CD14-positive monocyte (primary cell): ENCODE measurements around the gene ZBP1. TPM values are rescaled to one million over a fixed set of nuclear protein-coding genes. Genes with fewer than 3 reads are reported as not detected.

Experiments
- DNase-seq, 3 donors: peaks; one replicate each; pipeline ENCODE4 v3.0.0-alpha.2; 2011 to 2022
- H2AFZ ChIP-seq: 2 replicates; pipeline ENCODE4 v1.6.0; 2012; ENCODE audit warnings: mild to moderate bottlenecking, low read depth, low read length, inconsistent platforms; ENCODE audit not compliant: insufficient read depth, poor library complexity, severe bottlenecking
- H3K27ac ChIP-seq, 2 donors: 1 replicate in 1 of 2; 2 replicates in 1 of 2; pipeline ENCODE4 v1.5.1; 2012 to 2013; ENCODE audit warnings: low read length in 2 of 2, control low read depth in 1 of 2, inconsistent platforms in 1 of 2, low read depth in 1 of 2, mild to moderate bottlenecking in 1 of 2
- H3K27me3 ChIP-seq, 2 donors: one replicate each; pipeline versions ENCODE4 v1.6.0 to v1.6.1; 2011 to 2013; ENCODE audit warnings: low read length in 2 of 2; ENCODE audit not compliant: control insufficient read depth in 2 of 2, insufficient read depth in 2 of 2
- H3K36me3 ChIP-seq, 2 donors: replicated peaks in 1 of 2; 1 replicate in 1 of 2; 2 replicates in 1 of 2; pipeline versions ENCODE4 v1.5.1 to v1.6.1; 2012 to 2013; ENCODE audit warnings: low read length in 2 of 2, control low read depth in 1 of 2, inconsistent platforms in 1 of 2, mild to moderate bottlenecking in 1 of 2; ENCODE audit not compliant: insufficient read depth in 2 of 2, control insufficient read depth in 1 of 2
- H3K4me1 ChIP-seq, 2 donors: 1 replicate in 1 of 2; 2 replicates in 1 of 2; pipeline versions ENCODE4 v1.5.1 to v1.6.1; 2012 to 2013; ENCODE audit warnings: low read length in 2 of 2, control low read depth in 1 of 2, inconsistent platforms in 1 of 2, mild to moderate bottlenecking in 1 of 2, moderate library complexity in 1 of 2; ENCODE audit not compliant: insufficient read depth in 2 of 2, control insufficient read depth in 1 of 2
- H3K4me2 ChIP-seq: replicated peaks from 2 replicates; pipeline ENCODE3; 2012; ENCODE audit warnings: low read length, moderate library complexity, mild to moderate bottlenecking; ENCODE audit not compliant: poor library complexity, severe bottlenecking; ENCODE audit errors: extremely low read depth
- H3K4me3 ChIP-seq, 3 experiments: fragments of 200-600 bp in 1 of 3; sonication (generic) in 1 of 3; replicated peaks in 1 of 3; 1 replicate in 2 of 3; 2 replicates in 1 of 3; pipeline ENCODE4 v1.5.1; 2011 to 2013; ENCODE audit warnings: low read length in 3 of 3, mild to moderate bottlenecking in 3 of 3, control low read depth in 2 of 3, low read depth in 2 of 3, inconsistent platforms in 1 of 3, moderate library complexity in 1 of 3
- H3K79me2 ChIP-seq: 2 replicates; pipeline ENCODE4 v1.6.0; 2012; ENCODE audit warnings: mild to moderate bottlenecking, control low read depth, inconsistent platforms, low read length, moderate library complexity; ENCODE audit not compliant: insufficient read depth
- H3K9ac ChIP-seq: 2 replicates; pipeline ENCODE4 v1.6.0; 2017; ENCODE audit warnings: low read length, mild to moderate bottlenecking; ENCODE audit not compliant: insufficient read depth, poor library complexity, severe bottlenecking
- H3K9me3 ChIP-seq, 2 donors: replicated peaks in 1 of 2; 1 replicate in 1 of 2; 2 replicates in 1 of 2; pipeline versions ENCODE4 v1.5.1 to v1.6.1; 2012 to 2013; ENCODE audit warnings: low read length in 2 of 2, control low read depth in 1 of 2; ENCODE audit not compliant: control insufficient read depth in 1 of 2, insufficient read depth in 1 of 2
- H4K20me1 ChIP-seq: 2 replicates; pipeline ENCODE4 v1.6.0; 2012; ENCODE audit warnings: mild to moderate bottlenecking, low read length, control low read depth, moderate library complexity; ENCODE audit not compliant: insufficient read depth
- H3K27ac Mint-ChIP-seq, 7 donors: one replicate each; pipeline ENCODE4 v1.8.0; 2020; ENCODE audit warnings: mild to moderate bottlenecking in 7 of 7, mixed read lengths in 7 of 7, moderate library complexity in 6 of 7, inconsistent platforms in 2 of 7
- H3K27me3 Mint-ChIP-seq, 3 donors: one replicate each; pipeline ENCODE4 v1.8.0; 2021 to 2022; ENCODE audit warnings: low read depth in 3 of 3, mild to moderate bottlenecking in 3 of 3, mixed read lengths in 3 of 3, moderate library complexity in 3 of 3, inconsistent platforms in 1 of 3
- H3K36me3 Mint-ChIP-seq, 2 donors: one replicate each; pipeline ENCODE4 v1.8.0; 2020; ENCODE audit warnings: mixed read lengths in 2 of 2, inconsistent platforms in 1 of 2, mild to moderate bottlenecking in 1 of 2
- H3K4me1 Mint-ChIP-seq: one replicate; pipeline ENCODE4 v1.8.0; 2020; ENCODE audit warnings: mild to moderate bottlenecking, mixed read lengths
- H3K4me3 Mint-ChIP-seq, 2 donors: one replicate each; pipeline ENCODE4 v1.8.0; 2020; ENCODE audit warnings: mild to moderate bottlenecking in 2 of 2, mixed read lengths in 2 of 2, moderate library complexity in 1 of 2
- H3K9me3 Mint-ChIP-seq, 7 donors: one replicate each; pipeline ENCODE4 v1.8.0; 2020 to 2022; ENCODE audit warnings: mixed read lengths in 7 of 7, mild to moderate bottlenecking in 6 of 7, moderate library complexity in 6 of 7, inconsistent platforms in 2 of 7
- WGBS: methylation state at CpG from one replicate; pipeline ENCODE4 v1.1.5; 2013; ENCODE audit warnings: missing lambda C conversion rate; ENCODE audit not compliant: insufficient coverage; 5-methylcytosine and 5-hydroxymethylcytosine counted together
- intact Hi-C, 2 donors: fragments of 100-400 bp; cut with micrococcal nuclease; formaldehyde crosslinking; loops; one replicate each; pipeline versions ENCODE4 v1.15.0 to v1.15.1; 2023
- polyA plus RNA-seq, 3 donors: library from polyadenylated mRNA; depleted of rRNA in 1 of 3; unstranded in 2 of 3; stranded (reverse) in 1 of 3; fragments of 300-500 nt in 2 of 3; fragments of >200 nt in 1 of 3; fragmentation: Illumina TruSeq in 2 of 3; gene quantifications; 1 replicate in 2 of 3; 2 replicates in 1 of 3; pipeline ENCODE4 v1.2.3, GENCODE V29; 2012 to 2021
- TF ChIP-seq, protein P1 (sequence below): fragments of 200-600 bp; IDR thresholded peaks from one replicate; pipeline ENCODE4 v1.8.0; 2022; ENCODE audit warnings: antibody characterized with exemption, mild to moderate bottlenecking

Gene ZBP1
- polyA plus RNA-seq, 3 donors = 2.8 to 25.9 (median 3.0) TPM

DNA sequence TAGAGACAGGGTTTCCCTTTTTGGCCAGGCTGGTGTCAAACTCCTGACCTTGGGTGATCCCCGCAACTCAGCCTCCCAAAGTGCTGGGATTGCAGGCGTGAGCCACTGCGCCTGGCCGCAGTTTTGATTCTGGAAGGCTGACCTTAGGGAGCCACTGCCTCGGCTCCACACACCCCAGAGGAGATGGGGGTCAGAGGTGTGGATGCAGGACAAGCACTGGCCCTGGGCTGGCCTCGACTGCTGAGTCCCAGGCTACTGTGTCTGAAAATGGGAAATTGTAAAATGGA is 1.5 kb downstream of the ZBP1 start:
- no peaks in the 10 kb centered on the region for H3K9me3 ChIP-seq
- Mint-ChIP-seq H3K4me1 (peaks cover 55% of the 10 kb centered on the region), H3K27ac (peak overlapping the region; percentile 89 to 95 (median 94)), H3K36me3 (peaks cover 5 to 31% of the 10 kb centered on the region in 2 donors), H3K9me3 (peaks cover 0 to 3% (median 0%) of the 10 kb centered on the region in 7 donors), H3K27me3 (peaks cover 2 to 15% (median 15%) of the 10 kb centered on the region in 3 donors), H3K4me3 (peak overlapping the region; percentile 77 to 90)
- WGBS = 48% methylated on average over 5 of the region's 6 CpGs
- H3K4me3 ChIP-seq = peak overlapping the region in 2 of 3 experiments; percentile 13 to 70
- no peaks in the 10 kb centered on the region for H3K79me2 ChIP-seq
- peak overlapping the region; percentile 44 for H3K9ac ChIP-seq
- intact Hi-C loops = loop anchor here in 1 of 2 donors (2.0 kb wide), 1 partner anchor 16 kb away; no protein-coding TSS in a partner anchor
- TF ChIP-seq, protein P1, sequence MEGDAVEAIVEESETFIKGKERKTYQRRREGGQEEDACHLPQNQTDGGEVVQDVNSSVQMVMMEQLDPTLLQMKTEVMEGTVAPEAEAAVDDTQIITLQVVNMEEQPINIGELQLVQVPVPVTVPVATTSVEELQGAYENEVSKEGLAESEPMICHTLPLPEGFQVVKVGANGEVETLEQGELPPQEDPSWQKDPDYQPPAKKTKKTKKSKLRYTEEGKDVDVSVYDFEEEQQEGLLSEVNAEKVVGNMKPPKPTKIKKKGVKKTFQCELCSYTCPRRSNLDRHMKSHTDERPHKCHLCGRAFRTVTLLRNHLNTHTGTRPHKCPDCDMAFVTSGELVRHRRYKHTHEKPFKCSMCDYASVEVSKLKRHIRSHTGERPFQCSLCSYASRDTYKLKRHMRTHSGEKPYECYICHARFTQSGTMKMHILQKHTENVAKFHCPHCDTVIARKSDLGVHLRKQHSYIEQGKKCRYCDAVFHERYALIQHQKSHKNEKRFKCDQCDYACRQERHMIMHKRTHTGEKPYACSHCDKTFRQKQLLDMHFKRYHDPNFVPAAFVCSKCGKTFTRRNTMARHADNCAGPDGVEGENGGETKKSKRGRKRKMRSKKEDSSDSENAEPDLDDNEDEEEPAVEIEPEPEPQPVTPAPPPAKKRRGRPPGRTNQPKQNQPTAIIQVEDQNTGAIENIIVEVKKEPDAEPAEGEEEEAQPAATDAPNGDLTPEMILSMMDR = no peak
- H3K36me3 ChIP-seq = peaks cover 2 to 17% of the 10 kb centered on the region in 2 donors
- H4K20me1 ChIP-seq = no peaks in the 10 kb centered on the region
- peaks cover 40 to 45% of the 10 kb centered on the region in 2 donors for H3K4me1 ChIP-seq
- peak overlapping the region; percentile 82 to 85 for H3K27ac ChIP-seq
- H2AFZ ChIP-seq = peak overlapping the region; percentile 67
- H3K4me2 ChIP-seq = peak overlapping the region; percentile 76
- no peaks in the 10 kb centered on the region for H3K27me3 ChIP-seq
- no peak for DNase-seq

DNA sequence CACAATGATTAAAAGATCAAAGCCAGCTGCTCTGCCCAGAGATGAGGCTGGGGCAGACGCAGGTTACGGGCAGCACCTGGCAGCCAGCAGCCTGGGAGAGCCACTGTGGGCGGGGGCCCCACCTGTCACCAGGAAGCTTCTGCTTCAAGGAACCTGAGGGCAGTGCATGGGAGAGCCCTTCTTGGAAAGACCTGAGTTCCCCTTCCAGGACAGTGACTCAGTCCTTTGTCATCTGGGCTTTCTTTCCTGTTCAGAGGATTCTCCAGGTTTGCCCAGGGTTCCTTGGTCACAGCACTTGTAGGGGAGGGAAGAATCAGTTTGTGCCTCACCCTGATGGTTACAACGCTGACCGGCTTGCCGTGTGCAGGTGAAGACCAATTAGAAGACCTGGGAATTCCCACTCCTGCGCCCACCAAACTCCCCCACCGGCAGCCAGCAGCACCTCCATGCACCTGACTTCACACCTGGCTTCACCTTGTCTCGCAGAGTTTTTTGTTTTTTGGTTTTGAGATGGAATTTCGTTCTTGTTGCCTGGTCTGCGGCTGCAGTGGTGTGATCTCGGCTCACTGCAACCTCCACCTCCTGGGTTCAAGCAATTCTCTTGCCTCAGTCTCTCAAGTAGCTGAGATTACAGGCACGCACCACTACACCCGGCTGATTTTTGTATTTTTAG is 2.0 kb downstream of the ZBP1 start:
- intact Hi-C loops = loop anchor here in 1 of 2 donors (2.0 kb wide), 1 partner anchor 17 kb away; no protein-coding TSS in a partner anchor
- peak overlapping the region; percentile 44 for H3K9ac ChIP-seq

More for the DNA sequence above, 2.0 kb downstream of the ZBP1 start:
- Histone ChIP-seq H3K36me3 (peaks cover 2 to 17% of the 10 kb centered on the region in 2 donors), H3K27ac (peak overlapping the region; percentile 82 to 85), H3K79me2 (no peaks in the 10 kb centered on the region), H2AFZ (peak overlapping the region; percentile 67), H3K4me2 (peak overlapping the region; percentile 76), H3K27me3 (no peaks in the 10 kb centered on the region), H3K9me3 (no peaks in the 10 kb centered on the region), H4K20me1 (no peaks in the 10 kb centered on the region), H3K4me3 (peak overlapping the region in 1 of 3 experiments; percentile 70), H3K4me1 (peaks cover 40 to 45% of the 10 kb centered on the region in 2 donors)
- Mint-ChIP-seq H3K9me3 (peaks cover 0 to 2% (median 0%) of the 10 kb centered on the region in 7 donors), H3K36me3 (peaks cover 5 to 35% of the 10 kb centered on the region in 2 donors), H3K27ac (peak overlapping the region; percentile 89 to 95 (median 94)), H3K4me3 (peak overlapping the region; percentile 77 to 90), H3K4me1 (peaks cover 55% of the 10 kb centered on the region), H3K27me3 (peaks cover 2 to 16% (median 15%) of the 10 kb centered on the region in 3 donors)
- 46% methylated on average over 4 of the region's 14 CpGs for WGBS
- DNase-seq = peak; percentile 25 to 85 (median 58)
- TF ChIP-seq, protein P1 = no peak
